ENCODE measurements around the gene OSER1. TPM values are rescaled to one million over a fixed set of nuclear protein-coding genes. Genes with fewer than 3 reads are reported as not detected.

Gene OSER1
- polyA plus RNA-seq, 1 donor from 2014 or later, result 43.9 TPM

DNA sequence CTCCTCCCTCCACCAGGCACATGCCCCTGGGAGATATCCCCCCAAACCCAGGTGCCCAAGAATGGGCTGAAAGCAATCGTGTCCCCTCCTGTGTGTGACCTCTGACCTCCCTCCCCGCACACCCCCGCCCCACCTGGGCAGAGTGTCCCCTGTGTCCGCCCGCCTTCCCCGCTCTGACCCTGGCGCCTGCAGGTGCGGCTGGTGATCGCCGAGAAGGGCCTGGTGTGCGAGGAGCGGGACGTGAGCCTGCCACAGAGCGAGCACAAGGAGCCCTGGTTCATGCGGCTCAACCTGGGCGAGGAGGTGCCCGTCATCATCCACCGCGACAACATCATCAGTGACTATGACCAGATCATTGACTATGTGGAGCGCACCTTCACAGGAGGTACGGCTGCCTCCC lies 46.4 kb upstream of the OSER1 start:
- Histone ChIP-seq H4K20me1 (ENCODE audit: insufficient read depth) (peaks cover 5% of the 10 kb centered on the region), H3K36me3 (ENCODE audit: insufficient read depth, low read length) (no peaks in the 10 kb centered on the region), H3K27ac (ENCODE audit: low read length) (no peak overlapping the region), H3K4me2 (ENCODE audit: low read length) (no peak overlapping the region), H3K9me2 (ENCODE audit: insufficient read depth, low read length) (no peaks in the 10 kb centered on the region), H3K79me2 (replicated peaks; ENCODE audit: insufficient read depth, low read length) (no peaks in the 10 kb centered on the region), H3K9me3 (ENCODE audit: low read length) (no peaks in the 10 kb centered on the region), H3F3A (ENCODE audit: insufficient read depth, low read length, poor library complexity, severe bottlenecking) (no peaks in the 10 kb centered on the region), H2AFZ (ENCODE audit: low read depth, low read length) (no peak overlapping the region), H3K9ac (ENCODE audit: low read length) (no peak overlapping the region), H3K27me3 (ENCODE audit: insufficient read depth, low read depth, low read length) (no peaks in the 10 kb centered on the region), H3K4me3 (ENCODE audit: low read length) (no peak overlapping the region)
- TF ChIP-seq TAF1 (IDR thresholded peaks at IDR 0.05; ENCODE audit: low read depth) (no peak), RAD21 (conservative IDR thresholded peaks at IDR 0.05) (no peak), EP300 (conservative IDR thresholded peaks at IDR 0.05; ENCODE audit: poor library complexity, severe bottlenecking) (no peak), POLR2AphosphoS5 (IDR thresholded peaks at IDR 0.05) (no peak), MXI1 (conservative IDR thresholded peaks at IDR 0.05; ENCODE audit: poor library complexity, severe bottlenecking) (no peak), SMC3 (conservative IDR thresholded peaks at IDR 0.05; ENCODE audit: poor library complexity) (no peak)
- TF ChIP-seq, protein P1, sequence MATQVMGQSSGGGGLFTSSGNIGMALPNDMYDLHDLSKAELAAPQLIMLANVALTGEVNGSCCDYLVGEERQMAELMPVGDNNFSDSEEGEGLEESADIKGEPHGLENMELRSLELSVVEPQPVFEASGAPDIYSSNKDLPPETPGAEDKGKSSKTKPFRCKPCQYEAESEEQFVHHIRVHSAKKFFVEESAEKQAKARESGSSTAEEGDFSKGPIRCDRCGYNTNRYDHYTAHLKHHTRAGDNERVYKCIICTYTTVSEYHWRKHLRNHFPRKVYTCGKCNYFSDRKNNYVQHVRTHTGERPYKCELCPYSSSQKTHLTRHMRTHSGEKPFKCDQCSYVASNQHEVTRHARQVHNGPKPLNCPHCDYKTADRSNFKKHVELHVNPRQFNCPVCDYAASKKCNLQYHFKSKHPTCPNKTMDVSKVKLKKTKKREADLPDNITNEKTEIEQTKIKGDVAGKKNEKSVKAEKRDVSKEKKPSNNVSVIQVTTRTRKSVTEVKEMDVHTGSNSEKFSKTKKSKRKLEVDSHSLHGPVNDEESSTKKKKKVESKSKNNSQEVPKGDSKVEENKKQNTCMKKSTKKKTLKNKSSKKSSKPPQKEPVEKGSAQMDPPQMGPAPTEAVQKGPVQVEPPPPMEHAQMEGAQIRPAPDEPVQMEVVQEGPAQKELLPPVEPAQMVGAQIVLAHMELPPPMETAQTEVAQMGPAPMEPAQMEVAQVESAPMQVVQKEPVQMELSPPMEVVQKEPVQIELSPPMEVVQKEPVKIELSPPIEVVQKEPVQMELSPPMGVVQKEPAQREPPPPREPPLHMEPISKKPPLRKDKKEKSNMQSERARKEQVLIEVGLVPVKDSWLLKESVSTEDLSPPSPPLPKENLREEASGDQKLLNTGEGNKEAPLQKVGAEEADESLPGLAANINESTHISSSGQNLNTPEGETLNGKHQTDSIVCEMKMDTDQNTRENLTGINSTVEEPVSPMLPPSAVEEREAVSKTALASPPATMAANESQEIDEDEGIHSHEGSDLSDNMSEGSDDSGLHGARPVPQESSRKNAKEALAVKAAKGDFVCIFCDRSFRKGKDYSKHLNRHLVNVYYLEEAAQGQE (IDR thresholded peaks at IDR 0.05; ENCODE audit: borderline replicate concordance), result no peak
- TF ChIP-seq, protein P2, sequence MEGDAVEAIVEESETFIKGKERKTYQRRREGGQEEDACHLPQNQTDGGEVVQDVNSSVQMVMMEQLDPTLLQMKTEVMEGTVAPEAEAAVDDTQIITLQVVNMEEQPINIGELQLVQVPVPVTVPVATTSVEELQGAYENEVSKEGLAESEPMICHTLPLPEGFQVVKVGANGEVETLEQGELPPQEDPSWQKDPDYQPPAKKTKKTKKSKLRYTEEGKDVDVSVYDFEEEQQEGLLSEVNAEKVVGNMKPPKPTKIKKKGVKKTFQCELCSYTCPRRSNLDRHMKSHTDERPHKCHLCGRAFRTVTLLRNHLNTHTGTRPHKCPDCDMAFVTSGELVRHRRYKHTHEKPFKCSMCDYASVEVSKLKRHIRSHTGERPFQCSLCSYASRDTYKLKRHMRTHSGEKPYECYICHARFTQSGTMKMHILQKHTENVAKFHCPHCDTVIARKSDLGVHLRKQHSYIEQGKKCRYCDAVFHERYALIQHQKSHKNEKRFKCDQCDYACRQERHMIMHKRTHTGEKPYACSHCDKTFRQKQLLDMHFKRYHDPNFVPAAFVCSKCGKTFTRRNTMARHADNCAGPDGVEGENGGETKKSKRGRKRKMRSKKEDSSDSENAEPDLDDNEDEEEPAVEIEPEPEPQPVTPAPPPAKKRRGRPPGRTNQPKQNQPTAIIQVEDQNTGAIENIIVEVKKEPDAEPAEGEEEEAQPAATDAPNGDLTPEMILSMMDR (IDR thresholded peaks at IDR 0.05; ENCODE audit: poor library complexity, severe bottlenecking), result no peak

DNA sequence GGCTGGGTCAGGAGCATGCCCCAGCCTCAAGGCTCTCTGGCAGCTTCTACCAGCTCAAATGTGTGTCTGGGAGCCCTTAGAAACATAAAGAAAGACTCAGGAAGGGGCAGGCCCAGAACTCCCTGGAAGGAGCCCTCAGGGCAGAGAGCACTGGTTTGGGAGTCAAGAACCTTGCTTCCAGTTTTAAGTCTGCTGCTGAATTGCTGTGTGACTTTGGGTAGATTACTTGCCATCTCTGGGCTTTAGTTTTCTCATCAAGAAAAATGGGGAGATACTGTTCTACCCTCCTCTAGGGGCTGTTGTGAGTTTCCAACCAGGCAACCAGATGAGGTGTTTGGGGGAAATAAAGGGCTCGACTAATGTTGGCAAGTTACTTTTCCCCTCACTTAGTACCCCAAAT lies 45.4 kb upstream of the OSER1 start:
- H2AFZ ChIP-seq (ENCODE audit: low read depth, low read length), result no peak overlapping the region
- H3K9me2 ChIP-seq (ENCODE audit: insufficient read depth, low read length), result no peaks in the 10 kb centered on the region
- no peaks in the 10 kb centered on the region for H3K79me2 ChIP-seq (replicated peaks; ENCODE audit: insufficient read depth, low read length)
- no peak overlapping the region for H3K4me2 ChIP-seq (ENCODE audit: low read length)
- H3K36me3 ChIP-seq (ENCODE audit: insufficient read depth, low read length), result no peaks in the 10 kb centered on the region
- peaks cover 5% of the 10 kb centered on the region for H4K20me1 ChIP-seq (ENCODE audit: insufficient read depth)
- no peaks in the 10 kb centered on the region for H3K9me3 ChIP-seq (ENCODE audit: low read length)
- TF ChIP-seq, protein P2 (IDR thresholded peaks at IDR 0.05; ENCODE audit: poor library complexity, severe bottlenecking), result no peak
- TF ChIP-seq RAD21 (conservative IDR thresholded peaks at IDR 0.05) (no peak), POLR2AphosphoS5 (IDR thresholded peaks at IDR 0.05) (no peak), SMC3 (conservative IDR thresholded peaks at IDR 0.05; ENCODE audit: poor library complexity) (no peak), TAF1 (IDR thresholded peaks at IDR 0.05; ENCODE audit: low read depth) (no peak), EZH2 (IDR thresholded peaks at IDR 0.05; ENCODE audit: borderline replicate concordance, insufficient read depth, low read length, poor library complexity, severe bottlenecking) (no peak), MXI1 (conservative IDR thresholded peaks at IDR 0.05; ENCODE audit: poor library complexity, severe bottlenecking) (no peak), EP300 (conservative IDR thresholded peaks at IDR 0.05; ENCODE audit: poor library complexity, severe bottlenecking) (no peak)
- TF ChIP-seq, protein P1 (IDR thresholded peaks at IDR 0.05; ENCODE audit: borderline replicate concordance), result no peak
- H3K9ac ChIP-seq (ENCODE audit: low read length), result no peak overlapping the region
- no peak overlapping the region for H3K27ac ChIP-seq (ENCODE audit: low read length)
- H3F3A ChIP-seq (ENCODE audit: insufficient read depth, low read length, poor library complexity, severe bottlenecking), result no peaks in the 10 kb centered on the region
- H3K4me3 ChIP-seq (ENCODE audit: low read length), result no peak overlapping the region
- H3K27me3 ChIP-seq (ENCODE audit: insufficient read depth, low read depth, low read length), result no peaks in the 10 kb centered on the region

Measured in neural cell (in vitro differentiated cells).